ENCODE results near the gene TRMT5. TPM values are rescaled to one million over a fixed set of nuclear protein-coding genes. Genes with fewer than 3 reads are reported as not detected.

TRMT5 gene
- total and polyA plus RNA-seq, 12 donors = 3.8 to 16.8 (median 11.5) TPM

DNA sequence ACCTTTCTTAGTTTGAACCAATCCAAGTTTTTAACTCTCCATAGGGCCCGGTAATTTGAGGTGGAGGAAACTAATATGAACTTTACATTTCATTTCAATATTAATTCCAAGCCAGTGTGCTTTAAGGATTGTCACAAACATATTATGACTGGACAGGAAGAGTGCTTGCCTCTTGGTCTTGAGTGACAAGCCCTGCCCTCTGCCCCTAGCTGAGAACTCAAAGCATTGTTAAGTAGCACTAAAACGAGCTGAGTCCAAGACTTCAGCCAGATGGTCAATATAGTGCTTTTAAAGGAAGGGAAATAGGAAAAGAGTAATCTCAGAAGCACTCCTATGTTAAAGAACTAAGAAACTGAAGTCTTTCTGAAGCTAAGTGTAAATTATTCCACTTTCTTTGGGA, 17.1 kb downstream of the TRMT5 start:
- Histone ChIP-seq H3K36me3 (replicated peaks in 1 of 2) (no peaks in the 10 kb centered on the region), H3K27ac (no peak overlapping the region), H3K9me3 (replicated peaks in 1 of 3) (peaks cover 0 to 6% (median 4%) of the 10 kb centered on the region in 3 donors), H3K4me3 (no peak overlapping the region), H3K27me3 (no peaks in the 10 kb centered on the region), H3K4me1 (replicated peaks in 1 of 2) (peaks cover 0 to 14% of the 10 kb centered on the region in 2 donors)
- TF ChIP-seq, protein P1, sequence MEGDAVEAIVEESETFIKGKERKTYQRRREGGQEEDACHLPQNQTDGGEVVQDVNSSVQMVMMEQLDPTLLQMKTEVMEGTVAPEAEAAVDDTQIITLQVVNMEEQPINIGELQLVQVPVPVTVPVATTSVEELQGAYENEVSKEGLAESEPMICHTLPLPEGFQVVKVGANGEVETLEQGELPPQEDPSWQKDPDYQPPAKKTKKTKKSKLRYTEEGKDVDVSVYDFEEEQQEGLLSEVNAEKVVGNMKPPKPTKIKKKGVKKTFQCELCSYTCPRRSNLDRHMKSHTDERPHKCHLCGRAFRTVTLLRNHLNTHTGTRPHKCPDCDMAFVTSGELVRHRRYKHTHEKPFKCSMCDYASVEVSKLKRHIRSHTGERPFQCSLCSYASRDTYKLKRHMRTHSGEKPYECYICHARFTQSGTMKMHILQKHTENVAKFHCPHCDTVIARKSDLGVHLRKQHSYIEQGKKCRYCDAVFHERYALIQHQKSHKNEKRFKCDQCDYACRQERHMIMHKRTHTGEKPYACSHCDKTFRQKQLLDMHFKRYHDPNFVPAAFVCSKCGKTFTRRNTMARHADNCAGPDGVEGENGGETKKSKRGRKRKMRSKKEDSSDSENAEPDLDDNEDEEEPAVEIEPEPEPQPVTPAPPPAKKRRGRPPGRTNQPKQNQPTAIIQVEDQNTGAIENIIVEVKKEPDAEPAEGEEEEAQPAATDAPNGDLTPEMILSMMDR (IDR thresholded peaks at IDR 0.05) = no peak
- intact Hi-C loops (cut with DNase I) = no loop called here
- WGBS, 4 donors = 66 to 69% (median 68%) methylated on average over 2 of the region's 2 CpGs
- no peak for DNase-seq

DNA sequence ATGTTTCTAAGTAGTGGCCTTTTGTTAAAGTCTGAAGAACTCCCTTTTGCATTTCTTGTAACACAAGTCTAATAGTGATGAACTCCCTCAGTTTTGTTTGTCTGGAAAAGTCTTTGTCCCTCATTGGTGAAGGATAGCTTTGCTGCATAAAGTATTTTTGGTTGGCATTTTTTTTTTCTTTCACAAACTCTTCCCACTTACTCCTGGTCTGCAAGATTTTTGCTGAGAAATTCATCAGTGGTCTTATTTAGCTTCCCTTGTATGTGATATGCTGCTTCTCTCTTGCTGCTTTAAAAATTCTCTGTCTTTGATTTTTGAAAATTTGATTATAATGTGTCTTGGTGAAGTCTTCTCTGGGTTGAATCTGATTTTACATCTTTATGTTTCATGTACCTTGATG, 22.7 kb downstream of the TRMT5 start:
- intact Hi-C loops (cut with DNase I) = no loop called here
- H3K4me1 ChIP-seq (replicated peaks in 1 of 2) = no peaks in the 10 kb centered on the region
- H3K36me3 ChIP-seq (replicated peaks in 1 of 2) = no peaks in the 10 kb centered on the region
- H3K27me3 ChIP-seq = no peaks in the 10 kb centered on the region
- no peak for DNase-seq
- H3K9me3 ChIP-seq (replicated peaks in 1 of 3) = peaks cover 0 to 17% (median 12%) of the 10 kb centered on the region in 3 donors
- no peak overlapping the region for H3K4me3 ChIP-seq
- TF ChIP-seq POLR2A (IDR thresholded peaks at IDR 0.05) = no peak
- TF ChIP-seq, protein P1 (IDR thresholded peaks at IDR 0.05) = no peak
- H3K27ac ChIP-seq = no peak overlapping the region

DNA sequence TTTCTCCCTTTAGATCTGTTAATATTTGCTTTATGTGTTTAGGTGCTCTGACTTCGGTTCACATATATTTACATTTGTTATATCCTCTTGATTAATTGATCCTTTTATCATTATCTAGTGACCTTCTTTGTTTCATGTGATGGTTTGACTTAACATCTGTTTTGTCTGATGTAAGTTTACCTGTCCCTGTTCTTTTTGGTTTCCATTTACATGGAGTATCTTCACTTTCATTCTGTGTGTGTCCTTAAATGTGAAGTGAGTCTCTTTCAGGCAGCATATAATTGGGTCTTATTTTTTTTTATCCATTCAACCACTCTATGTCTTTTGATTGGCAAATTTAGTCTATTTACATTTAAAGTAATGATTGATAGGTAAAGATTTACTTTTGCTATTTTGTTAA, 24.2 kb downstream of the TRMT5 start:
- Histone ChIP-seq H3K4me1 (replicated peaks in 1 of 2) (no peaks in the 10 kb centered on the region), H3K9me3 (replicated peaks in 1 of 3) (peaks cover 0 to 17% (median 12%) of the 10 kb centered on the region in 3 donors), H3K36me3 (replicated peaks in 1 of 2) (no peaks in the 10 kb centered on the region), H3K27me3 (no peaks in the 10 kb centered on the region), H3K27ac (no peak overlapping the region), H3K4me3 (no peak overlapping the region)
- intact Hi-C loops (cut with DNase I) = no loop called here
- TF ChIP-seq POLR2A (IDR thresholded peaks at IDR 0.05) = no peak
- no peak for DNase-seq
- 92 to 100% (median 96%) methylated on average over 1 of the region's 1 CpG for WGBS, 4 donors

DNA sequence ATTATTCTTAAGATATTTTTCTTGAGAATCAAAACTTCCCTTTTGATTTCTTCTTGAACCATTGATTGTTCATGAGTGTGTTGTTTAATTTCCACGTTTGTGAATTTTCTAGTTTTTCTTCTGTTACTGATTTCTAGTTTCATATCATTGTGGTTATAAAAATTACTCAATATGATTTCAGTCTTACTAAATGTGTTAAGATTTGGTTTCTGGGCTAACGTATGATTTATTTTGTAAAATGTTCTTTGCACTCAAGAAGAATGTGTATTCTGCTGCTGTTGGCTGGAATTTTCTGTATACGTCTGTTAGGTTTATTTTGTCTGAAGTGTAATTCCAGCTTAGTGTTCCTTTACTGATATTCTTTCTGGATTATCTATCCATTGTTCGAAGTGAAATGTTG, 24.7 kb downstream of the TRMT5 start:
- no peaks in the 10 kb centered on the region for H3K36me3 ChIP-seq (replicated peaks in 1 of 2)
- H3K9me3 ChIP-seq (replicated peaks in 1 of 3) = peaks cover 0 to 17% (median 12%) of the 10 kb centered on the region in 3 donors
- intact Hi-C loops (cut with DNase I) = no loop called here
- 91 to 96% (median 94%) methylated on average over 4 of the region's 4 CpGs for WGBS, 4 donors
- no peaks in the 10 kb centered on the region for H3K4me1 ChIP-seq (replicated peaks in 1 of 2)
- no peak overlapping the region for H3K27ac ChIP-seq
- no peak overlapping the region for H3K4me3 ChIP-seq
- TF ChIP-seq, protein P1 (IDR thresholded peaks at IDR 0.05) = no peak
- no peak for TF ChIP-seq POLR2A (IDR thresholded peaks at IDR 0.05)
- no peaks in the 10 kb centered on the region for H3K27me3 ChIP-seq
- DNase-seq = no peak

DNA sequence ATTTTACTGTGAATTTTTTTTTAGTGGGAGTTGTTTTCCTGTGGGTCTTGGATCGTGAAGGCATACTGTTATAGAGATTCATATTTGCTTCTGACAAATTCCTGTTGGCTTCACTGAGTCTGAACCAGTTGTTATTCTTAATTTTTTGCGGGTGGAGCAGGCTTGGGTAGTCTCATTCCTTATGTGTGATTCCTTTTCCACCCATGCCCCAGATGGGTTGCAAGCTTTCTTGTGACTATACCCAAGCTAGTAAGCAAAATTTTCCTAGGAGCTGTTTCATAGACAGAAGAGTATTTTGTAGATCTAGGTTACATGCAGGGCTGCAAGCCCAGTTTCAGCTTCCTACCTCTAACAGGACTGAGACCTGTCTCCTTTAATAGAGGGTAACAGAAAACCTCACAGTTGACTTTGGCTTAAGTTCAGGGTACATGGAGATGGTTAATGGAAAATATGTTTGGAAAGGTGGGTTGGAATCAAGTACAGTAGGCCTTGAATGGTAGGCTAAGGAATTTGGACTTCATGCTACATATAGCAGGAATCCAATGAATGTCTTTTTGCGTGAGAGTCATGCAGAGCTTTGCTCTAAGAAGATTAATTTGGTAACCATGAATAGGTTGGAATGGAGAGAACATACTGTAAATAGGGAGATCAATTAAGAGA, 29.0 kb downstream of the TRMT5 start:
- intact Hi-C loops (cut with DNase I) = no loop called here
- Histone ChIP-seq H3K4me3 (no peak overlapping the region), H3K27ac (no peak overlapping the region), H3K9me3 (replicated peaks in 1 of 3) (peaks cover 0 to 17% (median 6%) of the 10 kb centered on the region in 3 donors), H3K36me3 (replicated peaks in 1 of 2) (no peaks in the 10 kb centered on the region), H3K4me1 (replicated peaks in 1 of 2) (peaks cover 0 to 16% of the 10 kb centered on the region in 2 donors), H3K27me3 (no peaks in the 10 kb centered on the region)
- TF ChIP-seq, protein P1 (IDR thresholded peaks at IDR 0.05) = no peak
- TF ChIP-seq POLR2A (IDR thresholded peaks at IDR 0.05) = no peak
- WGBS, 4 donors = 53 to 63% (median 58%) methylated on average over 3 of the region's 3 CpGs
- DNase-seq = no peak

Data from adrenal gland (tissue), 12 donors.